Activated CD8-positive, alpha-beta memory T cell treated with anti-CD3 and anti-CD28 coated beads for 24 hours (primary cell): ENCODE measurements around the gene P2RX3.

ENCODE experiments used
- DNase-seq: peaks from one replicate; pipeline ENCODE4 v3.0.0-alpha.2; 2020

Gene P2RX3

GRCh38 chr11:57376095-57377090, 38.2 kb downstream of the P2RX3 start:
- DNase-seq = no peak

DNA sequence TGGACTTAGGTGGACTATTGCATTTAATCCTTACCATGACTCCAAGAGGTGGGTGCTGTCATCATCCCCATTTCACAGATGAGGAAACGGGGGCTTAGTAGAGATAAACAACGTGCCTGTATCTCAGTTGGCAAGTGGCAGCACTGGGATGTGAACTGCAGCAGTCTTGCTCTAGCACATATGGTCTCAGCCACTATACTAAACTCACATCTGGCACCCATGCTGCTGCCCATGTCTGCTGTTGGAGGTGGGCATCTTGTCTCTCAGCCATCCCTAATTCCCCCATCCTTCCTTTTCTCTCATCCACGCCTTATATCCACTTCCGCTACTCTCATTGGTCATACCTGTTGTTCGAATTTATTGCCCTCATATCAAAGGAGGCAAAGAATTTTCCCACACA, 39.0 kb downstream of the P2RX3 start:
- DNase-seq = no peak

DNA sequence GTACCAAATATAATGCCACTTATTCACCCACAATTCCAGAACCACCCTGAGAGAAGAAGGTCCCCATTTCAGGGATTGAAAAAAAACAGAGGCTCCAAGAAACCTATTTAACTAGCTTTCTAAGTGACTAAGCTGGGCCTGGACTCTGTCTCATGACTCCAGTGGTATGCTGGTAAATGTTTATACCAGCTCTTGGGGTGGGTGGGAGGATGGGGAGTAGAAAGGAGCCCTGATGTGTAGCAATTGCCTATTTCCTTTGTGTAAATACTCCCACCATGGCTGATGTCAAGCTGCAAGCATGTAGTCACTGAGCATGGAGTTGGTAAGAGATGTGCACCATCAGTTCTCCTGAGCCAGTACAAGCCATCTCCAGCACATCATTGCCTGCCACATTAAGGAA, 40.0 kb downstream of the P2RX3 start:
- DNase-seq = no peak

GRCh38 chr11:57379732-57380131, 41.6 kb downstream of the P2RX3 start:
- DNase-seq = no peak

- DNase-seq = no peak
These were observed 42.8 kb downstream of the P2RX3 start, which contains the start of gene PRG3 for GRCh38 chr11:57380975-57381374. TSS of gene PRG3 (minus strand) at chr11:57381150. CDS start at chr11:57380708, 442 bp downstream.

- DNase-seq = no peak
These were observed 48.2 kb downstream of the P2RX3 start for GRCh38 chr11:57386178-57386940.

- no peak for DNase-seq
These were observed 49.3 kb downstream of the P2RX3 start for GRCh38 chr11:57387289-57388030.

- no peak for DNase-seq
These were observed 52.4 kb downstream of the P2RX3 start, which contains the start of gene PRG2 for GRCh38 chr11:57390535-57390934. TSS of gene PRG2 (minus strand) at chr11:57390650. CDS start at chr11:57389944, 706 bp downstream.

DNA sequence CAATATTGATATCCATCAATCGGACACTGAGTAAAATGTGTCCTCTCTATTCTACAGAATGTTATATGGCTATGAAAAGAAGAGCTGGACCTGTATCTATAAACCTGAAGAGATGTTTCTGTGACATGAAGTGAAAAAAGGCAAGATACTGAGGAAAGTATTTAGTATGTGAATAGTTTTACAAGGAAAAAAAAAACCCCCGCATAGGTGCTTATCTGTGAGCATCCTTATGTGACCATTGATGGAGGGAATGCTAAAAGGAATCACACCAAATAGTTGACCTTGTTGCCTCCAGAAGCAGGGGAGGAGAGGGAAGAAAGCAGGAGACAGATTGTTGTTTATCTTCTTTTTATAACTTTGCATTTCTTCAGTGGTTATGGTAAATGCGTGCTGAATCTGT, 53.0 kb downstream of the P2RX3 start:
- no peak for DNase-seq

DNA sequence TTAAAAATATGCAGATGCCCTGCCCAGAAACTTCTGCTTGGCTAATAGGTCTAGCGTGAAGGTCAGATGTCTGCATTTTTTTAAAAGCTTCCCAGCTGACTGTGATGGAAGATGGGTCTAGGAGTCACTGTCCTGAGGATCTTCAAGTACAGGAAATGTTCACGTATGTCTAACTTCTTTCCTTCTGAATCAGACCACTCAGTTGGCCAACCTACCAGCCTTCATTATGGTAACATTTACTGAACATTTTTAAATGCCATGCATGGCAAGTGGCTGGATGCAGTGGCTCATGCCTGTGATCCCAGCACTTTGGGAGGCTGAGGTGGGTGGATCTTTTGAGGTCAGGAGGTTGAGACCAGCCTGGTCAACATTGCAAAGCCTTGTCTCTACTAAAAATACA, 53.4 kb downstream of the P2RX3 start:
- no peak for DNase-seq

GRCh38 chr11:57392066-57392762, 54.1 kb downstream of the P2RX3 start:
- DNase-seq = no peak

DNA sequence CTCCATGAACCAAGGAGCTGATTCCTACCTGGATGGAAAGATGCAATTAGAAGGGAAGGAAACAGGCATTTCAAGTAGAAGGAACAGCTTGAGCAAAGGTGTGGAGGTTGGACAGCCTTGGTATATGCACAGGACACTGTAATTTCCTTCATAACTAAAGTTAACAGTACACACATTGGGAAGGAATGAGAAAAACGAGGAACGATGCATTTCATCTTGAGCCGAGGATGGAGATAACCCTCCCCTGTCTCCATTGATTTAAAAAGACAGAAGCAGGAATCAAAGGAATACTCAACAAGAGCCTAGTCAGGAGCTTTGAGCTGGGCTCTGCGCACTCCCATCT, 54.6 kb downstream of the P2RX3 start:
- no peak for DNase-seq

- no peak for DNase-seq
These were observed 56.2 kb downstream of the P2RX3 start for GRCh38 chr11:57394203-57394965.

DNA sequence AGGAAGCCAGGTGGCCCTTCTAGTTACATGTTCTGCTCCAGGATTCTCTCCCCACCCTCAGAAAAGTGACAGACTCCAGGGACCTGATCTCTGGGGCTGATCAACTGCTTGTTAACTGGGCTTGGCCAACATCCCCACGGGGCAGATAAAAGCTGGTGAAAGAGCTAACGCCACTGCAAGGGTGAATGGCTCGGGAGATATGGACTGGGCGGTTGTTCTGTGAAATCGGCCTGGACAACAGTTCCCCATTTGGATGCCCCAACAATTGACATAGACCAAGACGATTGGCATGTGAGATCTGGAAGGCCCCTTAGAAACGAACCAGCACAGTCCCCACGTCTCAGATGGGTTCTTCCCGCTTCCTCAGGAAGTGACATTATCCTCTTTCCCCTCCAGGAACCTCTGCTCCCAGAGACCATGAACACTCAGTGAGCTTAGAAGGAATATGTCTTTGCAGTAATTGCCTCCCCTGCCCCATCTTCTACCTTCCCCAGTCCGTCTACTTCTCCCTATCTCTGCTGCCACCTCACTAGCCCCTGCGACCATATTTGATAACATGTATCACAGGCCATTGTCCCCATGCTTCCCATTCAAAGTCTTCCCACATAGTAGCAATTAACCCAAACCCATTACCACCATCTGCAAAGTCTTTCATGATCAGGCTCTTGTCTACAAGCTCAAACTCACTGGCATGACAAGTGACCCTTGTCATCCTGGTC, 57.9 kb downstream of the P2RX3 start:
- no peak for DNase-seq

GRCh38 chr11:57396744-57397143, 58.6 kb downstream of the P2RX3 start:
- no peak for DNase-seq

GRCh38 chr11:57397394-57397990, 59.3 kb downstream of the P2RX3 start:
- DNase-seq = no peak

- DNase-seq = no peak
These were observed 61.1 kb downstream of the P2RX3 start for GRCh38 chr11:57399221-57399620.

DNA sequence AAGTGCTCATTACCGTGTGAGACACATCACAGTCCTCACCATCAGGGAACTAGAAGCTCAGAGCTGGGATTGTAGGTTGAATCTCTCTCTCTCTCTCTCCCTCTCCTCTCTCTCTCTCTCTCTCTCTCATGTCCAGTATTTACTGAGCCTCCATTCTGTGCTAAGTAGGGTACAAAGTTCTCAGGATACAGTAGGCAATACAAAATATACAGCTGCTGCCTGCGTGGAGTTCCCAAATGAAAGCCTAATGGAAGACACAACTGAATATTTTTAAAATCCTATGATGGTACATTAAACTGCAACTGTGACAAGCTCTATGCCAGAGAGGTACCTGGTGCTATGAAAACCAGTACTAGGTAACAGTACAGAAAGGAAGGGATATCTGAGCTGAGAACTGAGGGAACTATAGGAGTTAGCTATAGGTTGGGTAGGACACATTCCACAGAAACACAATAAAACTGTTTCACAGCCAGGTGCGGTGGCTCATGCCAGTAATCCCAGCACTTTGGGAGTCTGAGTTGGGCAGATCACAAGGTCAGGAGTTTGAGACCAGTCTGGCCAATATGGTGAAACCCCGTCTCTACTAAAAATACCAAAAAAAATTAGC, 61.9 kb downstream of the P2RX3 start:
- DNase-seq = no peak

DNA sequence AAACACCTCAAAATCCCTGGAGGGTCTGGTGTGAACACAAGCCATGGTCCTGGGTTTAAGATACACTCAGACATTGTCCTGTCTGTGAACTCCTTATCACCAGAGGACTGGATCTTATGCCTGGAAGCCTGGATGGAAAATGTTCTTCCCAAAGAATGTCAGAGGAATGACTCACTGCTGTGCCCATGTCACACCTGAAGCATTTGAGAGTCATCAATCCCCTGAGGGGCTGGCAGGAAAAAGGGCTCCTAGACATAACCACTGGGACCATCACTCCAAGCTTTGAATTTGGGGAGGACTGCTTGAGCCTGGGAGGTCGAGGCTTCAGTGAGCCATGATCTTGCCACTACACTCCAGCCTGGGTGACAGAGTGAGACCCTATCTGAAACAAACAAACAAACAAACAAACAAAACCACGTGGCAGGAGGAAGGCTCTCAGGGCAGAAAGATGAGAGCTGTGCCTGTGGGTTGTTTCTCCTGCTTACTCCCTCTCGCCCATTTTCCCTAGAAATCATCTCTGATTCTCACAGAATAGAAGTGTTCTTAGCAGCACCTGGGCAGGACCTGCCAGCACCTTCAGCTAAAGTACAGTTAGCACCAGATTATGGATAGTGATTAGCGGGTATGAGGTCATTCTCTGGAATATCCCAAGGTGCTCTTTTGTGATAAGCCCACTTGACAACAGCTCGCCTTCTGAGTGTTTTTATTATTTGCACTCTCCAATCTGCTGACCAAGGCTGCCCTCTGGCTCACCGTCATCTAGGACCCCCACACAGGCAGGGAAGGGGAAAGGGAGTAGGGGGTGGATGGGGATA, 64.2 kb downstream of the P2RX3 start:
- no peak for DNase-seq
